GM18873 (cell line): ENCODE results near the gene FGF5.

Experiments used
- ATAC-seq: cut with Tn5 transposase; IDR thresholded peaks from one replicate; pipeline ENCODE4 v1.9.1; 2021; ENCODE audit warnings: mild to moderate bottlenecking, moderate library complexity, moderate number of reproducible peaks; ENCODE audit not compliant: unreplicated experiment, low FRiP score

FGF5 gene

GRCh38 chr4:80333121-80333520, 66.7 kb downstream of the FGF5 start:
- ATAC-seq, result no peak

- ATAC-seq, result no peak
Measured at GRCh38 chr4:80334568-80334967, 68.1 kb downstream of the FGF5 start.

GRCh38 chr4:80335226-80335553, 68.7 kb downstream of the FGF5 start:
- no peak for ATAC-seq

- peak; percentile 95 for ATAC-seq
Measured at GRCh38 chr4:80335554-80336358, 69.3 kb downstream of the FGF5 start, which contains the start of gene CFAP299. Gene CFAP299, plus strand, starts transcription at chr4:80335730.

- ATAC-seq, result no peak
Measured at GRCh38 chr4:80336582-80336981, 70.1 kb downstream of the FGF5 start.

- no peak for ATAC-seq
Measured at GRCh38 chr4:80340036-80340435, 73.6 kb downstream of the FGF5 start.
